ENCODE data around the gene DNAH1.

DNAH1 gene

GRCh38 chr3:52343946-52344600, 28.0 kb downstream of the DNAH1 start:
- DNase-seq = no peak

- no peak for DNase-seq
Observed at GRCh38 chr3:52345521-52346109, 29.5 kb downstream of the DNAH1 start.

- no peak for DNase-seq
Observed at GRCh38 chr3:52346623-52347530, 30.8 kb downstream of the DNAH1 start.

GRCh38 chr3:52347716-52348635, 31.9 kb downstream of the DNAH1 start:
- no peak for DNase-seq

GRCh38 chr3:52349131-52349530, 33.0 kb downstream of the DNAH1 start:
- DNase-seq = no peak

- no peak for DNase-seq
Observed at GRCh38 chr3:52349611-52350395, 33.7 kb downstream of the DNAH1 start.

- DNase-seq = no peak
Observed at GRCh38 chr3:52350416-52350815, 34.3 kb downstream of the DNAH1 start.

- DNase-seq = no peak
Observed at GRCh38 chr3:52350981-52351761, 35.1 kb downstream of the DNAH1 start.

- DNase-seq = no peak
Observed at GRCh38 chr3:52351762-52352368, 35.7 kb downstream of the DNAH1 start.

GRCh38 chr3:52352566-52352965, 36.4 kb downstream of the DNAH1 start:
- no peak for DNase-seq

GRCh38 chr3:52353291-52353855, 37.3 kb downstream of the DNAH1 start:
- no peak for DNase-seq

GRCh38 chr3:52354676-52355075, 38.6 kb downstream of the DNAH1 start:
- DNase-seq = no peak

- no peak for DNase-seq
Observed at GRCh38 chr3:52355526-52355925, 39.4 kb downstream of the DNAH1 start.

- DNase-seq = no peak
Observed at GRCh38 chr3:52356126-52356525, 40.0 kb downstream of the DNAH1 start.

- DNase-seq = no peak
Observed at GRCh38 chr3:52357151-52358080, 41.3 kb downstream of the DNAH1 start.

- no peak for DNase-seq
Observed at GRCh38 chr3:52358362-52358940, 42.3 kb downstream of the DNAH1 start.

- no peak for DNase-seq
Observed at GRCh38 chr3:52359116-52359855, 43.2 kb downstream of the DNAH1 start.

- DNase-seq = no peak
Observed at GRCh38 chr3:52361011-52361410, 44.9 kb downstream of the DNAH1 start.
